Measurements from ENCODE around the gene PNKD. TPM values are rescaled to one million over a fixed set of nuclear protein-coding genes. Genes with fewer than 3 reads are reported as not detected.

The PNKD gene
- total and polyA plus RNA-seq, 2 donors from 2014 or later, result 90.6 to 244 TPM

- H3K36me3 ChIP-seq (ENCODE audit: control insufficient read depth in 2 of 3, insufficient read depth in 3 of 3, low read length in 3 of 3), result no peaks in the 10 kb centered on the region
- H3K4me3 ChIP-seq (ENCODE audit: low read length in 3 of 3), result no peak overlapping the region
- DNase-seq (peak in 1 of 5 donors; percentile 60), FAIRE-seq (no peak)
- no peaks in the 10 kb centered on the region for H3K9me3 ChIP-seq (ENCODE audit: control insufficient read depth in 2 of 3, insufficient read depth in 1 of 3, low read length in 3 of 3)
- intact Hi-C loops (cut with DNase I), result loop anchor here (10.0 kb wide), 1 partner anchor 98 kb away; the partner anchor contains the start of gene TMBIM1
- TF ChIP-seq CTCF (IDR thresholded peaks at IDR 0.05; ENCODE audit: borderline replicate concordance, extremely low read depth, insufficient read depth), result no peak
- no peak overlapping the region for H3K9ac ChIP-seq (ENCODE audit: low read length in 3 of 3)
- H3K27ac ChIP-seq (ENCODE audit: low read depth in 2 of 2, low read length in 2 of 2), result no peak overlapping the region
- peaks cover 0 to 10% (median 7%) of the 10 kb centered on the region in 3 donors for H3K4me1 ChIP-seq (ENCODE audit: control insufficient read depth in 2 of 3, insufficient read depth in 2 of 3, low read depth in 1 of 3, low read length in 3 of 3)
- no peaks in the 10 kb centered on the region for H3K27me3 ChIP-seq (ENCODE audit: control insufficient read depth, insufficient read depth, low read length)
Measured at GRCh38 chr2:218392891-218393462, 122.7 kb downstream of the PNKD start.

- Histone ChIP-seq H3K9me3 (ENCODE audit: control insufficient read depth in 2 of 3, insufficient read depth in 1 of 3, low read length in 3 of 3) (no peaks in the 10 kb centered on the region), H3K4me3 (ENCODE audit: low read length in 3 of 3) (no peak overlapping the region), H3K36me3 (ENCODE audit: control insufficient read depth in 2 of 3, insufficient read depth in 3 of 3, low read length in 3 of 3) (no peaks in the 10 kb centered on the region), H3K9ac (ENCODE audit: low read length in 3 of 3) (no peak overlapping the region), H3K27me3 (ENCODE audit: control insufficient read depth, insufficient read depth, low read length) (no peaks in the 10 kb centered on the region), H3K27ac (ENCODE audit: low read depth in 2 of 2, low read length in 2 of 2) (no peak overlapping the region), H3K4me1 (ENCODE audit: control insufficient read depth in 2 of 3, insufficient read depth in 2 of 3, low read depth in 1 of 3, low read length in 3 of 3) (peaks cover 0 to 13% (median 7%) of the 10 kb centered on the region in 3 donors)
- TF ChIP-seq CTCF (IDR thresholded peaks at IDR 0.05; ENCODE audit: borderline replicate concordance, extremely low read depth, insufficient read depth), result no peak
- FAIRE-seq, result no peak
- peak in 1 of 5 donors; percentile 59 for DNase-seq
- intact Hi-C loops (cut with DNase I), result loop anchor here (10.0 kb wide), 1 partner anchor 99 kb away; the partner anchor contains the start of gene TMBIM1
Measured at GRCh38 chr2:218393750-218394290, 123.5 kb downstream of the PNKD start.

GRCh38 chr2:218394298-218395089 is 124.2 kb downstream of the PNKD start:
- H3K9ac ChIP-seq (ENCODE audit: low read length in 3 of 3), result no peak overlapping the region
- H3K4me1 ChIP-seq (ENCODE audit: control insufficient read depth in 2 of 3, insufficient read depth in 2 of 3, low read depth in 1 of 3, low read length in 3 of 3), result peaks cover 0 to 13% (median 7%) of the 10 kb centered on the region in 3 donors
- H3K9me3 ChIP-seq (ENCODE audit: control insufficient read depth in 2 of 3, insufficient read depth in 1 of 3, low read length in 3 of 3), result no peaks in the 10 kb centered on the region
- H3K27ac ChIP-seq (ENCODE audit: low read depth in 2 of 2, low read length in 2 of 2), result no peak overlapping the region
- intact Hi-C loops (cut with DNase I), result loop anchor here (10.0 kb wide), 1 partner anchor 100 kb away; the partner anchor contains the start of gene TMBIM1
- DNase-seq (peak in 2 of 5 donors; percentile 79 to 80), FAIRE-seq (no peak)
- no peak overlapping the region for H3K4me3 ChIP-seq (ENCODE audit: low read length in 3 of 3)
- no peaks in the 10 kb centered on the region for H3K36me3 ChIP-seq (ENCODE audit: control insufficient read depth in 2 of 3, insufficient read depth in 3 of 3, low read length in 3 of 3)
- no peak for TF ChIP-seq CTCF (IDR thresholded peaks at IDR 0.05; ENCODE audit: borderline replicate concordance, extremely low read depth, insufficient read depth)
- no peaks in the 10 kb centered on the region for H3K27me3 ChIP-seq (ENCODE audit: control insufficient read depth, insufficient read depth, low read length)

Measured in kidney (tissue), 14 donors.